GM10248 (cell line): ENCODE measurements around the gene ANAPC16.
"Not testable (repeated sequence)": the region's sequence is repeated elsewhere in the genome, so short reads cannot be mapped to it uniquely, and the experiment has no call there.

Experiments used
- CTCF ChIA-PET: fragments of 300-600 bp; sonication (Branson Sonifier 250); formaldehyde crosslinking; extraction: SDS; loops from one replicate; lab custom pipeline; 2021; ENCODE audit warnings: antibody characterized with exemption; lab: Yijun Ruan, JAX
- POLR2A ChIA-PET: fragments of 350-650 bp; sonication (Branson Sonifier 250); formaldehyde crosslinking; extraction: SDS; loops from one replicate; lab custom pipeline; 2020; ENCODE audit warnings: antibody characterized with exemption; lab: Yijun Ruan, JAX
- DNase-seq: peaks from one replicate; pipeline ENCODE4 v3.0.0; 2012; ENCODE audit errors: extremely low spot score
- TF ChIP-seq, protein P1 (sequence below): IDR thresholded peaks from 2 replicates; pipeline ENCODE4 v1.5.1; 2012; ENCODE audit warnings: mild to moderate bottlenecking, low read depth; ENCODE audit errors: extremely low read depth, missing control alignments, control extremely low read depth

Gene ANAPC16

DNA sequence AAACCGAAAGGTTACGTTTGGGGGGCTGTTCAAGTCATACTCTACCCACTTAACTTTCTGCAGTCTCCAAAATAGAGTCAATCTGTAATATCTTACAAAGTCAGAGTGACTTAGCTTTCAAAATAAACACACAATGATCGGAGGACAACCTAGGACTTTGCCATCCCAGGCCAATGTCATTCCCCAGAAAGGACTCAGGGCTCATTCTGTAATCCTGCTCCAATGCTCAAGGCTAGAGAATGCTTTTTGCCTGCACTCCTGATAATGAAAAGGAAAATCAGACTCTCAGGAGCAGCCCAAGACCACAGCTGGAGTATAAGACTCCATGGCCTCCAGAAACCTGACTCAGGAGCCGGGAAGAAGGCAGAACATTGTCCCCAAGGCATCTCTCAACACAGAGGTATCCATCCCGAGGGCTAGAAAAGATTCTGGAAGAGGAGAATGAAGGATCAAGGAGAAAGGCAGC is 28.8 kb downstream of the ANAPC16 start:
- ChIA-PET CTCF (interaction anchor here (1.3 to 1.5 kb wide), 2 partner anchors 28 to 31 kb away, joined by 5 read pairs; partner anchors contain the start of gene ASCC1), POLR2A (no interaction called here)
- no peak for DNase-seq
- TF ChIP-seq, protein P1, sequence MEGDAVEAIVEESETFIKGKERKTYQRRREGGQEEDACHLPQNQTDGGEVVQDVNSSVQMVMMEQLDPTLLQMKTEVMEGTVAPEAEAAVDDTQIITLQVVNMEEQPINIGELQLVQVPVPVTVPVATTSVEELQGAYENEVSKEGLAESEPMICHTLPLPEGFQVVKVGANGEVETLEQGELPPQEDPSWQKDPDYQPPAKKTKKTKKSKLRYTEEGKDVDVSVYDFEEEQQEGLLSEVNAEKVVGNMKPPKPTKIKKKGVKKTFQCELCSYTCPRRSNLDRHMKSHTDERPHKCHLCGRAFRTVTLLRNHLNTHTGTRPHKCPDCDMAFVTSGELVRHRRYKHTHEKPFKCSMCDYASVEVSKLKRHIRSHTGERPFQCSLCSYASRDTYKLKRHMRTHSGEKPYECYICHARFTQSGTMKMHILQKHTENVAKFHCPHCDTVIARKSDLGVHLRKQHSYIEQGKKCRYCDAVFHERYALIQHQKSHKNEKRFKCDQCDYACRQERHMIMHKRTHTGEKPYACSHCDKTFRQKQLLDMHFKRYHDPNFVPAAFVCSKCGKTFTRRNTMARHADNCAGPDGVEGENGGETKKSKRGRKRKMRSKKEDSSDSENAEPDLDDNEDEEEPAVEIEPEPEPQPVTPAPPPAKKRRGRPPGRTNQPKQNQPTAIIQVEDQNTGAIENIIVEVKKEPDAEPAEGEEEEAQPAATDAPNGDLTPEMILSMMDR: no peak

DNA sequence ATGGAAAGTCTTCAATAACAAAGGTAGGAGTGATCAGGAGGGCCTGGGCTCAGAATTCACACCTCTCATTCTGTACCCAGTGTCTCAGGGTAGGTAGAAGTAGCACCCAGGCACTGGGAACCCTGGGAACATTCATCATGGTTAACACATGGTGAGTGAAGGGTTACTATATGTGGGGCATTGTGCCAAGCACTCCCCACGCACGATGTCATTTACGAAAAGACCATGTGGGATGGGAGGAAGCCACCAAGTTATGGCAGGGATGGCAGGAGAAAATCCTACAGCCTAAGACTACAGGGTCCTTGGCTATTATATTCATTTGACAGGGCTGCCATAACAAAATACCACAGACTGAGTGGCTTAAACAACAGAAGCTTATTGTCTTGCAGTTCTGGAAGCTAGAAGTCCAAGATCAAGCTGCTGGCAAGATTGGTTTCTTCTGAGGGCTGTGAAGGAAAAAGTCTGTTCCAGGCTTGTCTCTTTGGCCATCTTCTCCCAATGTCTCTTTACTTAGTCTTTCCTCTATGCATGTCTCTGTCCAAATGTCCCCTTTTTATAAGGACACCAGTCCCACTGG is 30.2 kb downstream of the ANAPC16 start:
- CTCF ChIA-PET: interaction anchor here (0.7 to 3.2 kb wide), 10 partner anchors 11 to 114 kb away, joined by 3 to 11 read pairs (median 4); partner anchors contain the start of gene DDIT4
- DNase-seq: no peak
- TF ChIP-seq, protein P1: no peak
- POLR2A ChIA-PET: no interaction called here

DNA sequence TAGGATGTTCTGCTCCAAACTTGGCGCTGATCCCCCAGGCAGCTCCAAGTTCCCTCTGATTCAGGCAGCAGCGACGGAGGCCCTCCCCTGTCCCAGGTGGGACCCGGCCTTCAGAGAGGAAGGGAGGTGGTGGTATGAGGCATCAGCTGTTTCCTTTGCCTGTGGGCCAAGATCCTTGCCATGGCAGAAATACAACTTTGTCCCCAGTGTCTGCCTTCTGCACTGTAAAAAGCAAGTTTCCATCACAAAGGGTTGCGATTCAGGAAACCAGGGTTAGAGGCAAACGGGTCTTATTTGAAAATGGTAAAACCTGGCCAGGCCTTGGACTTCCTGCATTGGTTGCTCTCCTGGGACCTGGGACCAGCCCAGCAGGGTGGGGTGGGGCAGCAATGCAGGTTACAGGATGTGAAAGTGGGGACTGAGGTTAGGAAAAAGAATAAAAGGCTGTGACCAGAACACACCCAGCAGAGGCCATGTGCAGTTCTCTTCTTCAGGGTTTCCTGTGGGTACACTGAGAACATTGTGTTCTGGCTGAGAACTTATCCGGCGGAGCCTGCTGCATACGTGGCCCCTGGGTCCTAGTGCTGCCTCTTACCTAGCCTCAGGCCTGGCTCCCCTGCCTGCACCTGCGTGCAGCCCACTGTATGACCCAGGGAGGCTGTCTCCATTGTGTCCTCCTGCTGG is 32.8 kb downstream of the ANAPC16 start:
- CTCF ChIA-PET: interaction anchor here (0.7 to 3.2 kb wide), 11 partner anchors 9 to 96 kb away, joined by 3 to 11 read pairs (median 4); partner anchors contain the start of gene DDIT4
- DNase-seq: peak; percentile 81
- TF ChIP-seq, protein P1: no peak
- POLR2A ChIA-PET: interaction anchor here (0.6 to 1.6 kb wide), 6 partner anchors 25 to 189 kb away, joined by 3 to 12 read pairs (median 4); partner anchors contain the start of gene DDIT4

DNA sequence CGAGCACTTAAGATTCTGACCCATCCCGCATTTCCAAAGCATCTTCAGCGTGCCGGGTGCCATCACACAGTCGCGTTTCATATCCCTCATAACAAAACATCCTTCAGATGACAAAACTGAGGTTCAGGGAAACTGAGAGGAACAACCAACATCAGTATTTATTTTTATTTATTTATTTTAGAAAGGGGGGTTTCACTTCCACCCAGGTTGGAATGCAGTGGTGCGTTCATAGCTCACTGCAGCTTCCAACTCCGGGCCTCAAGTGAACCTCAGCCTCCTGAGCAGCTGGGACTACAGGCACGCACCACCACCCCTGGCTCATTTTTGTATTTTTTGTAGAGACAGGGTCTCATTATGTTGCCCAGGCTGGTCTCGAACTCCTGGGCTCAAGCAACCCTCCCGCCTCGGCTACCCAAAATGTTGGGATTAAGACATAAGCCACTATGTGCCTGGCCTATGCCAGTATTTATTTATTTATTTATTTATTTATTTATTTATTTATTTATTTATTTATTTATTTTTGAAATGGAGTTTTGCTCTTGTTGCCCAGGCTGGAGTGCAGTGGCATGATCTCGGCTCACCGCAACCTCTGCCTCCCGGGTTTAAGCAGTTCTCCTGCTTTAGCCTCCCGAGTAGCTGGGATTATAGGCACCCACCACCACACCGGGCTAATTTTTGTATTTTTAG is 33.5 kb downstream of the ANAPC16 start:
- ChIA-PET POLR2A (interaction anchor here (1.1 kb wide), 1 partner anchor 12 kb away, joined by 3 read pairs; no protein-coding TSS in a partner anchor), CTCF (interaction anchor here (1.2 kb wide), 1 partner anchor 88 kb away, joined by 4 read pairs; no protein-coding TSS in a partner anchor)
- DNase-seq: not testable (repeated sequence)

GRCh38 chr10:72250666-72251065 is 34.9 kb downstream of the ANAPC16 start:
- no peak for DNase-seq
- TF ChIP-seq, protein P1: no peak
- ChIA-PET POLR2A (interaction anchor here (0.6 to 1.1 kb wide), 2 partner anchors 10 to 46 kb away, joined by 3 read pairs; no protein-coding TSS in a partner anchor), CTCF (no interaction called here)

- no peak for DNase-seq
- CTCF ChIA-PET: interaction anchor here (0.7 kb wide), 1 partner anchor 8 kb away, joined by 3 read pairs; no protein-coding TSS in a partner anchor
- POLR2A ChIA-PET: no interaction called here
- TF ChIP-seq, protein P1: no peak
Measured at GRCh38 chr10:72251635-72252034, 35.8 kb downstream of the ANAPC16 start.
